ENCODE results near the gene ZDHHC14.

The ZDHHC14 gene

GRCh38 chr6:157450931-157451742, 70.1 kb downstream of the ZDHHC14 start:
- Histone ChIP-seq H3K4me1 (ENCODE audit: low read depth, poor library complexity, severe bottlenecking) (no peaks in the 10 kb centered on the region), H3K4me2 (no peak overlapping the region), H3K27ac (no peak overlapping the region), H3K36me3 (ENCODE audit: insufficient read depth) (no peaks in the 10 kb centered on the region), H3K79me2 (ENCODE audit: insufficient read depth, low read depth) (no peaks in the 10 kb centered on the region), H3K4me3 (IDR thresholded peaks at IDR 0.05; ENCODE audit: insufficient read depth, low read depth, low read length) (no peak overlapping the region), H3K27me3 (ENCODE audit: insufficient read depth, low read depth) (no peaks in the 10 kb centered on the region), H2AFZ (ENCODE audit: low read depth) (no peak overlapping the region), H3K9ac (no peak overlapping the region), H4K20me1 (ENCODE audit: insufficient read depth) (no peaks in the 10 kb centered on the region)
- TF ChIP-seq CTCF (conservative IDR thresholded peaks at IDR 0.05; ENCODE audit: low read depth, low read length) = no peak

GRCh38 chr6:157452096-157452495, 71.1 kb downstream of the ZDHHC14 start:
- H3K36me3 ChIP-seq (ENCODE audit: insufficient read depth) = no peaks in the 10 kb centered on the region
- H3K9ac ChIP-seq = no peak overlapping the region
- H2AFZ ChIP-seq (ENCODE audit: low read depth) = no peak overlapping the region
- no peaks in the 10 kb centered on the region for H3K27me3 ChIP-seq (ENCODE audit: insufficient read depth, low read depth)
- H3K4me2 ChIP-seq = no peak overlapping the region
- H3K4me1 ChIP-seq (ENCODE audit: low read depth, poor library complexity, severe bottlenecking) = no peaks in the 10 kb centered on the region
- no peak overlapping the region for H3K4me3 ChIP-seq (IDR thresholded peaks at IDR 0.05; ENCODE audit: insufficient read depth, low read depth, low read length)
- H3K27ac ChIP-seq = no peak overlapping the region
- H3K79me2 ChIP-seq (ENCODE audit: insufficient read depth, low read depth) = no peaks in the 10 kb centered on the region
- H4K20me1 ChIP-seq (ENCODE audit: insufficient read depth) = no peaks in the 10 kb centered on the region
- TF ChIP-seq CTCF (conservative IDR thresholded peaks at IDR 0.05; ENCODE audit: low read depth, low read length) = no peak

GRCh38 chr6:157453131-157453530, 72.1 kb downstream of the ZDHHC14 start:
- no peaks in the 10 kb centered on the region for H3K36me3 ChIP-seq (ENCODE audit: insufficient read depth)
- H3K4me1 ChIP-seq (ENCODE audit: low read depth, poor library complexity, severe bottlenecking) = no peaks in the 10 kb centered on the region
- H2AFZ ChIP-seq (ENCODE audit: low read depth) = no peak overlapping the region
- H3K79me2 ChIP-seq (ENCODE audit: insufficient read depth, low read depth) = no peaks in the 10 kb centered on the region
- no peaks in the 10 kb centered on the region for H3K27me3 ChIP-seq (ENCODE audit: insufficient read depth, low read depth)
- H3K9ac ChIP-seq = no peak overlapping the region
- TF ChIP-seq CTCF (conservative IDR thresholded peaks at IDR 0.05; ENCODE audit: low read depth, low read length) = no peak
- H3K27ac ChIP-seq = no peak overlapping the region
- H3K4me3 ChIP-seq (IDR thresholded peaks at IDR 0.05; ENCODE audit: insufficient read depth, low read depth, low read length) = no peak overlapping the region
- no peak overlapping the region for H3K4me2 ChIP-seq
- H4K20me1 ChIP-seq (ENCODE audit: insufficient read depth) = no peaks in the 10 kb centered on the region

GRCh38 chr6:157453978-157454377, 73.0 kb downstream of the ZDHHC14 start:
- Histone ChIP-seq H3K27ac (no peak overlapping the region), H3K27me3 (ENCODE audit: insufficient read depth, low read depth) (no peaks in the 10 kb centered on the region), H4K20me1 (ENCODE audit: insufficient read depth) (no peaks in the 10 kb centered on the region), H2AFZ (ENCODE audit: low read depth) (no peak overlapping the region), H3K4me2 (no peak overlapping the region), H3K79me2 (ENCODE audit: insufficient read depth, low read depth) (no peaks in the 10 kb centered on the region), H3K9ac (no peak overlapping the region), H3K36me3 (ENCODE audit: insufficient read depth) (no peaks in the 10 kb centered on the region), H3K4me1 (ENCODE audit: low read depth, poor library complexity, severe bottlenecking) (no peaks in the 10 kb centered on the region), H3K4me3 (IDR thresholded peaks at IDR 0.05; ENCODE audit: insufficient read depth, low read depth, low read length) (no peak overlapping the region)
- no peak for TF ChIP-seq CTCF (conservative IDR thresholded peaks at IDR 0.05; ENCODE audit: low read depth, low read length)
